Erythroblast (primary cell): ENCODE data around the gene TMEM236.

ENCODE experiments used
- DNase-seq, 2 experiments: peaks; one replicate each; lab custom pipeline; 2025; lab: John Stamatoyannopoulos, UW
- GATA1 ChIP-seq: IDR thresholded peaks from 2 replicates; pipeline ENCODE4 v1.6.1; 2011; ENCODE audit warnings: low read depth, mild to moderate bottlenecking, control low read depth, low read length, moderate library complexity
- POLR2A ChIP-seq: IDR thresholded peaks from 2 replicates; pipeline ENCODE4 v1.6.1; 2011; ENCODE audit warnings: mild to moderate bottlenecking, low read length

Gene TMEM236

DNA sequence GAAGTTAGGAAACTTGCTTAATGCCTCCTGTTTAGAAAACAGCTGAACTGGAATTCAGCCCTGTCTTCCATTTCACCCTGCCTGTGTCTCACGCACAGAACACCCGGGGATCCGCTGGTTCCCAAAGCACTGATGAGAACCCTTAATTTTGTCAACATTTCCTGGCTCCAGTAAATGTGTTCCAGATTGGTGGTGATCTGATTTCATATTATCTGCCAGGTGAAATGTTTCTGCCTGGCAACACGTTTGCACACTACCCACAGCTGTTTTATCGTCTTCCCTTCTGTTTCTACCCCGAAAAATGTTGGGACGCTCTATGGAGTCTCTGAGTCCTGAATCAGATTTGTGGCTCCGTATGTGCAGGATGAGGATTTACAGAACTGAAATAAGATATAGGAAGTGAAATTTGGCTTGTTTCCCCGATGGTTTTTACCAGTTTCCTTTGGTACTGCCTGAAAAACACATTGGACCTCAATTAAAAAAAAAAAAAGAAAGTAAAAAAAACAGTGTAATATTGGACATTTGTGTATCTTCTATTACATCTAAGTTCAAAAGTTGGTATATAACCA lies 86.2 kb downstream of the TMEM236 start:
- TF ChIP-seq GATA1 (no peak), POLR2A (no peak)
- DNase-seq = no peak

DNA sequence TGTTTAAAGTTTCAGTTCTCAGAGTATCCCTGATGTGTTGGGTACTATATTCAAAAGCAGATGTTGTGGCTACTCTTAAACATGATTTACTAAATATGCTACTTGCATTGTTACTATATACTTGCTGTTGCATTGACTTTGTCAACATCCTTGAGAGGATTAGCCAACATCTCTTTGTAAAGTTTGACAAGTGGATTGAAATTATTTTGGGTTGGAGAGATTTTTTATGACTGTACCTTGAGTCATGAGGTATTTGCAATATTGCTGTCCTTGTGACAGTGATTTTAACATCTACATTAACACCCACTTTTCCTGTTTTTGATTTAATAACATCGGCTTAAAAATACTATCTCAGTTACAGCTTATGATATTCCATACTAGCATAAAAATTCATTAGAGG lies 89.0 kb downstream of the TMEM236 start:
- DNase-seq = no peak
- no peak for TF ChIP-seq POLR2A
- TF ChIP-seq GATA1 = no peak

GRCh38 chr10:17842641-17843040 lies 90.6 kb downstream of the TMEM236 start:
- no peak for DNase-seq
- TF ChIP-seq GATA1 (no peak), POLR2A (no peak)

DNA sequence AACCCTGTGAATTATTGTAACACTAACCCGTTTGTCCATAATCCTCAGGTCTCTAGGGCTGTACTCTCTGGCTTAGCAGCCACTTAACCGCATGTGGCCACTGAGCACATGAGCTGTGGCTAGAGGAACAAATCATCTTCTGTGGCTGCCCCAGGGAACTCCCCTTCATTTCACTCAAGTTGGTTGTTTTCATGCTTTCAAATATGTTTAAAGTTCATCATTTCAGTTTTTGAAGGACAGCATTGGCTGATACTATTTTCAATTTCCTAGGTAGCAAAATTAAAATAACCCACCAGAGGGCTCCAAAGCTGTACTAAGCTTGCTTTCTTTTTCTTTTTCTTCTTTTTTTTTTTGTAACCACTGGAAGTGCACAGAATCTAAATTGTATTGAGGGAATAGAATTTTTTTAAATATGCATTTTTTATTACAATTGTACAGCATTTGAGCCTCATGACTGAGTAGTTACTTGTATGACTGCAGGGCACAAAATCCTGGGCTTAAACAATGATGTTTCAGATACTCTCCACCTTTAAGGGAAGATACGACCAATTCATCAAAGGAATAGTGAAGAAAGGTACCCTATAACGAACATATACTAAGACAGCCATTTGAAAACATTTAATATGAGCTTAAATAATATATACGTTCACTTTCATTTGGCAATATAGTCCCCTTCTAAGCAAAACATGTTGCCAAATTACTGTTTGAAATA lies 95.7 kb downstream of the TMEM236 start:
- TF ChIP-seq POLR2A (no peak), GATA1 (no peak)
- DNase-seq = no peak

GRCh38 chr10:17848646-17849045 lies 96.6 kb downstream of the TMEM236 start:
- no peak for DNase-seq
- no peak for TF ChIP-seq POLR2A
- TF ChIP-seq GATA1 = no peak
